ENCODE measurements around the gene SVEP1. TPM values are rescaled to one million over a fixed set of nuclear protein-coding genes. Genes with fewer than 3 reads are reported as not detected.

SVEP1 gene
- total and polyA plus RNA-seq, 2 donors (not counting 1 experiment from before 2014, with no cell fraction given), result not detected

- Histone ChIP-seq H2AFZ (ENCODE audit: insufficient read depth, low read depth, low read length, poor library complexity, severe bottlenecking) (no peak overlapping the region), H3K79me2 (ENCODE audit: control insufficient read depth, insufficient read depth, low read length) (no peaks in the 10 kb centered on the region), H3K9ac (ENCODE audit: low read length) (no peak overlapping the region), H3K27me3 (replicated peaks in 1 of 4; ENCODE audit: control extremely low read depth in 1 of 4, control insufficient read depth in 3 of 4, insufficient read depth in 4 of 4, low read length in 3 of 4) (no peaks in the 10 kb centered on the region), H3K36me3 (replicated peaks in 1 of 2; ENCODE audit: control extremely low read depth in 1 of 2, control insufficient read depth in 1 of 2, extremely low read depth in 1 of 2, insufficient read depth in 2 of 2, low read length in 1 of 2) (no peaks in the 10 kb centered on the region), H3K4me3 (ENCODE audit: control extremely low read depth in 1 of 5, extremely low read depth in 1 of 5, insufficient read depth in 1 of 5, low read depth in 2 of 5, low read length in 4 of 5) (no peak overlapping the region), H3K4me2 (replicated peaks; ENCODE audit: low read depth, low read length, poor library complexity, severe bottlenecking) (no peak overlapping the region), H3K4me1 (ENCODE audit: control insufficient read depth in 2 of 2, insufficient read depth in 2 of 2, low read length in 2 of 2) (no peaks in the 10 kb centered on the region), H4K20me1 (ENCODE audit: control insufficient read depth, insufficient read depth, low read length, poor library complexity, severe bottlenecking) (no peaks in the 10 kb centered on the region), H3K9me3 (ENCODE audit: control extremely low read depth in 1 of 3, control insufficient read depth in 2 of 3, insufficient read depth in 1 of 3, low read length in 2 of 3) (no peaks in the 10 kb centered on the region), H3K27ac (ENCODE audit: low read length in 2 of 2) (no peak overlapping the region)
- no peak for TF ChIP-seq EZH2 (IDR thresholded peaks at IDR 0.05; ENCODE audit: borderline replicate concordance, insufficient read depth, low read depth, low read length, poor library complexity, severe bottlenecking)
- no peak for TF ChIP-seq CTCF (IDR thresholded peaks at IDR 0.05)
- POLR2A ChIA-PET, result no interaction called here
- H3K4me3 Mint-ChIP-seq, result no peak overlapping the region
- H3K27ac Mint-ChIP-seq, result no peak overlapping the region
- H3K27me3 Mint-ChIP-seq, result peaks cover 3% of the 10 kb centered on the region
- no peaks in the 10 kb centered on the region for H3K9me3 Mint-ChIP-seq (ENCODE audit: insufficient read depth)
- DNase-seq (no peak), ATAC-seq (ENCODE audit: low read depth) (no peak)
- H3K4me1 Mint-ChIP-seq, result no peaks in the 10 kb centered on the region
- 100% methylated on average over 2 of the region's 2 CpGs for WGBS (ENCODE audit: insufficient coverage)
- intact Hi-C loops (cut with micrococcal nuclease), result no loop called here
- CTCF ChIA-PET, result no interaction called here
Measured at GRCh38 chr9:110545705-110546104, 33.8 kb downstream of the SVEP1 start.

GRCh38 chr9:110543631-110544051 is 35.9 kb downstream of the SVEP1 start:
- Histone ChIP-seq H3K36me3 (replicated peaks in 1 of 2; ENCODE audit: control extremely low read depth in 1 of 2, control insufficient read depth in 1 of 2, extremely low read depth in 1 of 2, insufficient read depth in 2 of 2, low read length in 1 of 2) (no peaks in the 10 kb centered on the region), H3K4me2 (replicated peaks; ENCODE audit: low read depth, low read length, poor library complexity, severe bottlenecking) (no peak overlapping the region), H3K4me1 (ENCODE audit: control insufficient read depth in 2 of 2, insufficient read depth in 2 of 2, low read length in 2 of 2) (no peaks in the 10 kb centered on the region), H3K79me2 (ENCODE audit: control insufficient read depth, insufficient read depth, low read length) (no peaks in the 10 kb centered on the region), H2AFZ (ENCODE audit: insufficient read depth, low read depth, low read length, poor library complexity, severe bottlenecking) (no peak overlapping the region), H3K4me3 (ENCODE audit: control extremely low read depth in 1 of 5, extremely low read depth in 1 of 5, insufficient read depth in 1 of 5, low read depth in 2 of 5, low read length in 4 of 5) (no peak overlapping the region), H3K27ac (ENCODE audit: low read length in 2 of 2) (no peak overlapping the region), H3K27me3 (replicated peaks in 1 of 4; ENCODE audit: control extremely low read depth in 1 of 4, control insufficient read depth in 3 of 4, insufficient read depth in 4 of 4, low read length in 3 of 4) (no peaks in the 10 kb centered on the region), H3K9ac (ENCODE audit: low read length) (no peak overlapping the region), H4K20me1 (ENCODE audit: control insufficient read depth, insufficient read depth, low read length, poor library complexity, severe bottlenecking) (no peaks in the 10 kb centered on the region), H3K9me3 (ENCODE audit: control extremely low read depth in 1 of 3, control insufficient read depth in 2 of 3, insufficient read depth in 1 of 3, low read length in 2 of 3) (no peaks in the 10 kb centered on the region)
- no peaks in the 10 kb centered on the region for H3K4me1 Mint-ChIP-seq
- WGBS (ENCODE audit: insufficient coverage), result 78% methylated on average over 2 of the region's 2 CpGs
- ATAC-seq (ENCODE audit: low read depth) (no peak), DNase-seq (no peak)
- intact Hi-C loops (cut with micrococcal nuclease), result no loop called here
- peaks cover 3% of the 10 kb centered on the region for H3K27me3 Mint-ChIP-seq
- no peaks in the 10 kb centered on the region for H3K9me3 Mint-ChIP-seq (ENCODE audit: insufficient read depth)
- no peak overlapping the region for H3K4me3 Mint-ChIP-seq
- CTCF ChIA-PET, result no interaction called here
- no peak for TF ChIP-seq CTCF (IDR thresholded peaks at IDR 0.05)
- no peak for TF ChIP-seq EZH2 (IDR thresholded peaks at IDR 0.05; ENCODE audit: borderline replicate concordance, insufficient read depth, low read depth, low read length, poor library complexity, severe bottlenecking)
- H3K27ac Mint-ChIP-seq, result no peak overlapping the region
- POLR2A ChIA-PET, result no interaction called here

All from B cell (primary cell).